Measurements from ENCODE around the gene PCDH1.

The PCDH1 gene

GRCh38 chr5:141873933-141874261 is 4.3 kb downstream of the PCDH1 start:
- DNase-seq (ENCODE audit: low spot score), result no peak

GRCh38 chr5:141872496-141873356 is 5.5 kb downstream of the PCDH1 start:
- no peak for DNase-seq (ENCODE audit: low spot score)

- no peak for DNase-seq (ENCODE audit: low spot score)
Measured at GRCh38 chr5:141871870-141872269, 6.3 kb downstream of the PCDH1 start.

- no peak for DNase-seq (ENCODE audit: low spot score)
Measured at GRCh38 chr5:141870871-141871270, 7.3 kb downstream of the PCDH1 start.

GRCh38 chr5:141870228-141870627 is 8.0 kb downstream of the PCDH1 start:
- DNase-seq (ENCODE audit: low spot score), result no peak

- DNase-seq (ENCODE audit: low spot score), result no peak
Measured at GRCh38 chr5:141869514-141869913, 8.7 kb downstream of the PCDH1 start.

- no peak for DNase-seq (ENCODE audit: low spot score)
Measured at GRCh38 chr5:141869040-141869439, 9.2 kb downstream of the PCDH1 start.

- no peak for DNase-seq (ENCODE audit: low spot score)
Measured at GRCh38 chr5:141868541-141868940, 9.7 kb downstream of the PCDH1 start.

GRCh38 chr5:141867651-141868050 is 10.6 kb downstream of the PCDH1 start:
- no peak for DNase-seq (ENCODE audit: low spot score)

GRCh38 chr5:141867139-141867538 is 11.1 kb downstream of the PCDH1 start:
- no peak for DNase-seq (ENCODE audit: low spot score)

- no peak for DNase-seq (ENCODE audit: low spot score)
Measured at GRCh38 chr5:141866096-141866495, 12.1 kb downstream of the PCDH1 start.

- no peak for DNase-seq (ENCODE audit: low spot score)
Measured at GRCh38 chr5:141865406-141865805, 12.8 kb downstream of the PCDH1 start.

GRCh38 chr5:141864371-141865370 is 13.5 kb downstream of the PCDH1 start:
- DNase-seq (ENCODE audit: low spot score), result no peak

- no peak for DNase-seq (ENCODE audit: low spot score)
Measured at GRCh38 chr5:141863569-141864178, 14.5 kb downstream of the PCDH1 start.

GRCh38 chr5:141862936-141863543 is 15.2 kb downstream of the PCDH1 start:
- DNase-seq (ENCODE audit: low spot score), result no peak

GRCh38 chr5:141861194-141861593 is 17.0 kb downstream of the PCDH1 start:
- no peak for DNase-seq (ENCODE audit: low spot score)

- no peak for DNase-seq (ENCODE audit: low spot score)
Measured at GRCh38 chr5:141858079-141858765, 20.0 kb downstream of the PCDH1 start.

- DNase-seq (ENCODE audit: low spot score), result no peak
Measured at GRCh38 chr5:141857226-141857625, 21.0 kb downstream of the PCDH1 start.

GRCh38 chr5:141856037-141856790 is 22.0 kb downstream of the PCDH1 start:
- no peak for DNase-seq (ENCODE audit: low spot score)

- DNase-seq (ENCODE audit: low spot score), result no peak
Measured at GRCh38 chr5:141855265-141856036, 22.8 kb downstream of the PCDH1 start.
